WTC11 (cell line): Measurements from ENCODE around the gene F5.

Source experiments
- ATF3 ChIP-seq: sonication (generic); formaldehyde crosslinking; conservative IDR thresholded peaks from 2 replicates; pipeline ENCODE4 v1.8.1; 2022; ENCODE audit warnings: mild to moderate bottlenecking, missing genetic modification reagents
- CREM ChIP-seq: sonication (generic); formaldehyde crosslinking; IDR thresholded peaks from 2 replicates; pipeline ENCODE4 v1.8.1; 2022; ENCODE audit warnings: mild to moderate bottlenecking, missing genetic modification reagents, moderate library complexity
- CTCF ChIP-seq: fragments of 200-600 bp; IDR thresholded peaks from 2 replicates; pipeline ENCODE4 v1.8.0; 2022; ENCODE audit warnings: antibody characterized with exemption
- E2F1 ChIP-seq: sonication (generic); formaldehyde crosslinking; IDR thresholded peaks from 2 replicates; pipeline ENCODE4 v1.8.0; 2022; ENCODE audit warnings: mild to moderate bottlenecking, missing genetic modification reagents
- FOXJ3 ChIP-seq: sonication (generic); formaldehyde crosslinking; IDR thresholded peaks from 2 replicates; pipeline ENCODE4 v1.9.0; 2021; ENCODE audit warnings: missing genetic modification reagents, mild to moderate bottlenecking, borderline replicate concordance
- HMGA2 ChIP-seq: fragments of 250-450 bp; sonication (Bioruptor Pico); IDR thresholded peaks from 2 replicates; pipeline ENCODE4 v1.4.0; 2021; ENCODE audit warnings: mild to moderate bottlenecking, moderate library complexity
- HMGXB4 ChIP-seq: sonication (generic); formaldehyde crosslinking; IDR thresholded peaks from 2 replicates; pipeline ENCODE4 v1.8.1; 2023; ENCODE audit warnings: mild to moderate bottlenecking, moderate library complexity, missing genetic modification reagents
- IRF1 ChIP-seq: sonication (generic); formaldehyde crosslinking; IDR thresholded peaks from 2 replicates; pipeline ENCODE4 v1.8.0; 2023; ENCODE audit warnings: missing genetic modification reagents
- MAX ChIP-seq: sonication (generic); formaldehyde crosslinking; IDR thresholded peaks from 2 replicates; pipeline ENCODE4 v1.8.0; 2022; ENCODE audit warnings: mild to moderate bottlenecking, missing genetic modification reagents
- NFE2L1 ChIP-seq: sonication (generic); formaldehyde crosslinking; IDR thresholded peaks from 2 replicates; pipeline ENCODE4 v1.8.1; 2023; ENCODE audit warnings: missing genetic modification reagents
- USF1 ChIP-seq: sonication (generic); formaldehyde crosslinking; IDR thresholded peaks from 2 replicates; pipeline ENCODE4 v1.8.0; 2022; ENCODE audit warnings: mild to moderate bottlenecking, missing genetic modification reagents
- ZNF396 ChIP-seq: fragments of 250-450 bp; sonication (Bioruptor Pico); IDR thresholded peaks from 2 replicates; pipeline ENCODE4 v1.8.0; 2021; ENCODE audit warnings: mild to moderate bottlenecking, moderate library complexity, borderline replicate concordance
- ZNF425 ChIP-seq: fragments of 250-450 bp; sonication (Bioruptor Pico); conservative IDR thresholded peaks from 2 replicates; pipeline ENCODE4 v1.9.0; 2021; ENCODE audit warnings: mild to moderate bottlenecking

- TF ChIP-seq NFE2L1 = no peak
- TF ChIP-seq CTCF = no peak
- TF ChIP-seq ATF3 = no peak
- no peak for TF ChIP-seq MAX (CRISPR knock-in tag)
- TF ChIP-seq E2F1 (CRISPR knock-in tag) = no peak
- no peak for TF ChIP-seq ZNF425
- TF ChIP-seq CREM = no peak
- TF ChIP-seq HMGXB4 (CRISPR knock-in tag) = no peak
- TF ChIP-seq FOXJ3 (CRISPR knock-in tag) = no peak
- no peak for TF ChIP-seq IRF1 (CRISPR knock-in tag)
- no peak for TF ChIP-seq USF1 (CRISPR knock-in tag)
- TF ChIP-seq ZNF396 = no peak
- TF ChIP-seq HMGA2 (CRISPR knock-in tag) = no peak
These were observed 48.6 kb upstream of the F5 start for GRCh38 chr1:169634877-169635276.
